H9 (cell line): ENCODE data around the gene KCNH5. TPM values are rescaled to one million over a fixed set of nuclear protein-coding genes. Genes with fewer than 3 reads are reported as not detected.

Source experiments
- DNase-seq: peaks from one replicate; pipeline ENCODE4 v3.0.0-alpha.2; 2017
- H2AFZ ChIP-seq: one replicate; pipeline ENCODE4 v1.6.1; 2013; ENCODE audit warnings: mild to moderate bottlenecking, low read length, control low read depth, moderate library complexity
- H2AK5ac ChIP-seq: 2 replicates; pipeline ENCODE4 v1.6.1; 2013; ENCODE audit warnings: low read length, control low read depth, mixed read lengths; ENCODE audit not compliant: insufficient read length
- H2BK120ac ChIP-seq: one replicate; pipeline ENCODE4 v1.6.1; 2013; ENCODE audit warnings: low read depth, mild to moderate bottlenecking, low read length, control low read depth, inconsistent platforms; ENCODE audit not compliant: poor library complexity, severe bottlenecking
- H2BK12ac ChIP-seq: 2 replicates; pipeline ENCODE4 v1.6.1; 2013; ENCODE audit warnings: low read length, control low read depth, mixed read lengths, low read depth; ENCODE audit not compliant: insufficient read length
- H2BK15ac ChIP-seq: 2 replicates; pipeline ENCODE4 v1.6.1; 2013; ENCODE audit warnings: low read depth, low read length, control low read depth
- H2BK20ac ChIP-seq: one replicate; pipeline ENCODE4 v1.6.1; 2013; ENCODE audit warnings: low read depth, mild to moderate bottlenecking, low read length, control low read depth, inconsistent platforms; ENCODE audit not compliant: poor library complexity, severe bottlenecking
- H2BK5ac ChIP-seq: 2 replicates; pipeline ENCODE4 v1.6.1; 2013; ENCODE audit warnings: low read length, control low read depth, mixed read lengths; ENCODE audit not compliant: insufficient read length
- H3K14ac ChIP-seq: 2 replicates; pipeline ENCODE4 v1.6.1; 2013; ENCODE audit warnings: low read length, control low read depth; ENCODE audit not compliant: insufficient read depth
- H3K18ac ChIP-seq: 2 replicates; pipeline ENCODE4 v1.6.1; 2013; ENCODE audit warnings: low read depth, mild to moderate bottlenecking, mixed read lengths, low read length, control low read depth; ENCODE audit not compliant: insufficient read length
- H3K23ac ChIP-seq: 2 replicates; pipeline ENCODE4 v1.6.1; 2013; ENCODE audit warnings: low read length, control low read depth, mixed read lengths, low read depth; ENCODE audit not compliant: insufficient read length
- H3K23me2 ChIP-seq: 2 replicates; pipeline ENCODE4 v1.6.1; 2013; ENCODE audit warnings: low read depth, mild to moderate bottlenecking, mixed read lengths, low read length, control low read depth; ENCODE audit not compliant: insufficient read length, poor library complexity, severe bottlenecking
- H3K27ac ChIP-seq: 2 replicates; pipeline ENCODE4 v1.5.1; 2013; ENCODE audit warnings: low read length, control low read depth, mixed read lengths, low read depth; ENCODE audit not compliant: insufficient read length
- H3K27me3 ChIP-seq: 2 replicates; pipeline ENCODE4 v1.6.1; 2013; ENCODE audit warnings: low read length, control low read depth, inconsistent platforms; ENCODE audit not compliant: insufficient read depth
- H3K4ac ChIP-seq: 2 replicates; pipeline ENCODE4 v1.6.1; 2013; ENCODE audit warnings: low read depth, mild to moderate bottlenecking, control low read depth, inconsistent platforms, low read length, moderate library complexity
- H3K4me1 ChIP-seq: 2 replicates; pipeline ENCODE4 v1.6.1; 2013; ENCODE audit warnings: low read length, control low read depth, inconsistent platforms; ENCODE audit not compliant: insufficient read depth
- H3K4me2 ChIP-seq: 2 replicates; pipeline ENCODE4 v1.6.1; 2013; ENCODE audit warnings: low read length, control low read depth, mixed read lengths; ENCODE audit not compliant: insufficient read length, insufficient read depth
- H3K56ac ChIP-seq: 2 replicates; pipeline ENCODE4 v1.6.1; 2013; ENCODE audit warnings: low read depth, mild to moderate bottlenecking, mixed read lengths, low read length, control low read depth; ENCODE audit not compliant: insufficient read length
- H3K79me1 ChIP-seq: 2 replicates; pipeline ENCODE4 v1.6.1; 2013; ENCODE audit warnings: low read depth, mild to moderate bottlenecking, moderate library complexity, low read length, control low read depth, inconsistent platforms; ENCODE audit not compliant: insufficient read depth, poor library complexity, severe bottlenecking
- H3K79me2 ChIP-seq: 2 replicates; pipeline ENCODE4 v1.6.1; 2013; ENCODE audit warnings: low read length, control low read depth, inconsistent platforms; ENCODE audit not compliant: insufficient read depth
- H3K9ac ChIP-seq: 2 replicates; pipeline ENCODE4 v1.6.1; 2013; ENCODE audit warnings: low read length, control low read depth, mixed read lengths; ENCODE audit not compliant: insufficient read length; ENCODE audit errors: extremely low read depth
- H3K9me3 ChIP-seq: one replicate; pipeline ENCODE4 v1.6.1; 2013; ENCODE audit warnings: low read depth, low read length, inconsistent platforms; ENCODE audit not compliant: control insufficient read depth
- H3T11ph ChIP-seq: one replicate; pipeline ENCODE4 v1.6.1; 2013; ENCODE audit warnings: mild to moderate bottlenecking, low read length, control low read depth, inconsistent platforms
- H4K20me1 ChIP-seq: one replicate; pipeline ENCODE4 v1.6.1; 2013; ENCODE audit not compliant: control insufficient read depth, insufficient read length, insufficient read depth
- H4K5ac ChIP-seq: 2 replicates; pipeline ENCODE4 v1.6.1; 2013; ENCODE audit warnings: low read depth, mild to moderate bottlenecking, mixed read lengths, low read length, control low read depth; ENCODE audit not compliant: insufficient read length
- H4K8ac ChIP-seq: replicated peaks from 2 replicates; pipeline ENCODE4 v1.6.1; 2013; ENCODE audit warnings: low read length, control low read depth, mixed read lengths, low read depth; ENCODE audit not compliant: insufficient read length
- H4K91ac ChIP-seq: 2 replicates; pipeline ENCODE4 v1.6.1; 2013; ENCODE audit warnings: low read depth, mild to moderate bottlenecking, moderate library complexity, mixed read lengths, low read length, control low read depth; ENCODE audit not compliant: insufficient read length
- H3K27ac Mint-ChIP-seq, 3 experiments: 2 replicates in 2 of 3; 3 replicates in 1 of 3; pipeline ENCODE4 v1.8.0; 2020 to 2021; ENCODE audit warnings: mixed read lengths in 3 of 3, mild to moderate bottlenecking in 1 of 3, moderate library complexity in 1 of 3
- H3K27me3 Mint-ChIP-seq: 2 replicates; pipeline ENCODE4 v1.8.0; 2021; ENCODE audit warnings: low read depth, mild to moderate bottlenecking, moderate library complexity, mixed read lengths
- H3K36me3 Mint-ChIP-seq, 3 experiments: 2 replicates in 2 of 3; 3 replicates in 1 of 3; pipeline ENCODE4 v1.8.0; 2020 to 2021; ENCODE audit warnings: low read depth in 3 of 3, mixed read lengths in 3 of 3; ENCODE audit not compliant: insufficient read depth in 1 of 3
- H3K4me1 Mint-ChIP-seq, 2 experiments: 2 replicates each; pipeline ENCODE4 v1.8.0; 2020; ENCODE audit warnings: mixed read lengths in 2 of 2
- H3K4me3 Mint-ChIP-seq, 2 experiments: 2 replicates in 1 of 2; 3 replicates in 1 of 2; pipeline ENCODE4 v1.8.0; 2020 to 2021; ENCODE audit warnings: mild to moderate bottlenecking in 2 of 2, mixed read lengths in 2 of 2, moderate library complexity in 1 of 2
- H3K9me3 Mint-ChIP-seq, 2 experiments: 2 replicates in 1 of 2; 3 replicates in 1 of 2; pipeline ENCODE4 v1.8.0; 2020; ENCODE audit warnings: mild to moderate bottlenecking in 2 of 2, mixed read lengths in 2 of 2, moderate library complexity in 1 of 2
- CTCF ChIP-seq: fragments of 200-600 bp; sonication (generic); conservative IDR thresholded peaks from 3 replicates; pipeline ENCODE4 v1.8.0; 2021; ENCODE audit warnings: antibody characterized with exemption, mild to moderate bottlenecking
- WGBS: extraction: QIAGEN DNeasy Blood & Tissue Kit; methylation state at CpG from one replicate; pipeline ENCODE4 v1.1.7; 2013; ENCODE audit warnings: missing lambda C conversion rate, low lambda C conversion rate, mixed read lengths; ENCODE audit not compliant: insufficient read length; ENCODE audit errors: extremely low coverage; 5-methylcytosine and 5-hydroxymethylcytosine counted together
- total RNA-seq: library from RNA; stranded (reverse); gene quantifications from 2 replicates; pipeline ENCODE4 v1.2.1, GENCODE V29; 2021

The KCNH5 gene
- total RNA-seq, 1 experiment from 2014 or later, result 0.42 TPM

- 0 out of 4 replicates have a peak, but pooled peaks cover 0 to 5% of the 10 kb centered on the region in 2 experiments for H3K4me1 Mint-ChIP-seq
Observed at GRCh38 chr14:63088865-63089264, 43.6 kb upstream of the KCNH5 start.

More at GRCh38 chr14:63088865-63089264, 43.6 kb upstream of the KCNH5 start:
- H3K4me3 Mint-ChIP-seq, result no peak overlapping the region
- H3K14ac ChIP-seq, result no peak overlapping the region
- no peaks in the 10 kb centered on the region for H3K79me2 ChIP-seq
- no peak overlapping the region for H3K27ac Mint-ChIP-seq
- no peaks in the 10 kb centered on the region for H3K4me1 ChIP-seq
- H3K4ac ChIP-seq, result no peak overlapping the region
- no peak overlapping the region for H4K8ac ChIP-seq
- H3K79me1 ChIP-seq, result no peaks in the 10 kb centered on the region
- H4K20me1 ChIP-seq, result no peaks in the 10 kb centered on the region
- H3K56ac ChIP-seq, result no peak overlapping the region
- H3K23me2 ChIP-seq, result no peaks in the 10 kb centered on the region
- no peak overlapping the region for H3K23ac ChIP-seq
- no peak overlapping the region for H2BK15ac ChIP-seq
- no peak overlapping the region for H2AK5ac ChIP-seq
- H2BK5ac ChIP-seq, result no peak overlapping the region
- no peak overlapping the region for H2AFZ ChIP-seq
- H3K27ac ChIP-seq, result no peak overlapping the region
- WGBS, result no CpG with 5 or more reads among the region's 2 CpGs
- no peak overlapping the region for H3K9ac ChIP-seq
- H2BK12ac ChIP-seq, result no peak overlapping the region
- DNase-seq, result no peak
- H3K27me3 Mint-ChIP-seq, result no peaks in the 10 kb centered on the region
- no peak overlapping the region for H3K18ac ChIP-seq
- no peaks in the 10 kb centered on the region for H3K27me3 ChIP-seq
- H3T11ph ChIP-seq, result no peak overlapping the region
- H3K4me2 ChIP-seq, result no peak overlapping the region
- no peak overlapping the region for H4K91ac ChIP-seq
- H3K36me3 Mint-ChIP-seq, result no peaks in the 10 kb centered on the region; a peak in 1 of 7 replicates
- H2BK120ac ChIP-seq, result no peak overlapping the region
- no peaks in the 10 kb centered on the region for H3K9me3 ChIP-seq
- H4K5ac ChIP-seq, result no peak overlapping the region
- no peaks in the 10 kb centered on the region; a peak in 1 of 5 replicates for H3K9me3 Mint-ChIP-seq
- TF ChIP-seq CTCF, result no peak
- H2BK20ac ChIP-seq, result no peak overlapping the region
